ENCODE data around the gene KRTAP20-4. TPM values are rescaled to one million over a fixed set of nuclear protein-coding genes. Genes with fewer than 3 reads are reported as not detected.

The KRTAP20-4 gene
- total RNA-seq, 1 experiment from 2014 or later = not detected

GRCh38 chr21:30623362-30623761, 2.9 kb downstream of the KRTAP20-4 start:
- DNase-seq (ENCODE audit: low spot score) = no peak
- no peak overlapping the region for H3K27ac ChIP-seq (ENCODE audit: low read depth, low read length, poor library complexity, severe bottlenecking)
- intact Hi-C loops (cut with micrococcal nuclease; ENCODE audit: unreplicated experiment) = no loop called here
- BruUV-seq (replicated peaks) = no TSS peak
- no peaks in the 10 kb centered on the region for H3K36me3 ChIP-seq (ENCODE audit: insufficient read depth, low read length, poor library complexity, severe bottlenecking)
- no peak overlapping the region for H3K4me3 ChIP-seq (ENCODE audit: low read depth, low read length, poor library complexity, severe bottlenecking)
- POLR2A ChIA-PET (ENCODE audit: low non-redundant PET) = no interaction called here
- no peaks in the 10 kb centered on the region for H3K4me1 ChIP-seq (ENCODE audit: insufficient read depth, low read length, poor library complexity, severe bottlenecking)
- H3K9me3 ChIP-seq (ENCODE audit: low read depth, low read length, poor library complexity, severe bottlenecking) = no peaks in the 10 kb centered on the region
- H3K27me3 ChIP-seq (replicated peaks; ENCODE audit: insufficient read depth, low read depth, low read length, poor library complexity) = no peaks in the 10 kb centered on the region
- TF ChIP-seq CTCF (conservative IDR thresholded peaks at IDR 0.05; ENCODE audit: low read depth, low read length) (no peak), EZH2 (IDR thresholded peaks at IDR 0.05; ENCODE audit: borderline replicate concordance, low read depth, low read length, poor library complexity, severe bottlenecking) (no peak)
- CTCF ChIA-PET = no interaction called here

- BruUV-seq (replicated peaks) = no TSS peak
- intact Hi-C loops (cut with micrococcal nuclease; ENCODE audit: unreplicated experiment) = no loop called here
- TF ChIP-seq EZH2 (IDR thresholded peaks at IDR 0.05; ENCODE audit: borderline replicate concordance, low read depth, low read length, poor library complexity, severe bottlenecking) (no peak), CTCF (conservative IDR thresholded peaks at IDR 0.05; ENCODE audit: low read depth, low read length) (no peak)
- CTCF ChIA-PET = no interaction called here
- H3K9me3 ChIP-seq (ENCODE audit: low read depth, low read length, poor library complexity, severe bottlenecking) = no peaks in the 10 kb centered on the region
- no peaks in the 10 kb centered on the region for H3K27me3 ChIP-seq (replicated peaks; ENCODE audit: insufficient read depth, low read depth, low read length, poor library complexity)
- no peaks in the 10 kb centered on the region for H3K4me1 ChIP-seq (ENCODE audit: insufficient read depth, low read length, poor library complexity, severe bottlenecking)
- no peak overlapping the region for H3K4me3 ChIP-seq (ENCODE audit: low read depth, low read length, poor library complexity, severe bottlenecking)
- H3K27ac ChIP-seq (ENCODE audit: low read depth, low read length, poor library complexity, severe bottlenecking) = no peak overlapping the region
- POLR2A ChIA-PET (ENCODE audit: low non-redundant PET) = no interaction called here
- DNase-seq (ENCODE audit: low spot score) = no peak
- H3K36me3 ChIP-seq (ENCODE audit: insufficient read depth, low read length, poor library complexity, severe bottlenecking) = no peaks in the 10 kb centered on the region
Observed at GRCh38 chr21:30625449-30626165, 5.2 kb downstream of the KRTAP20-4 start.

GRCh38 chr21:30628109-30628508, 7.7 kb downstream of the KRTAP20-4 start:
- DNase-seq (ENCODE audit: low spot score) = no peak
- no TSS peak for BruUV-seq (replicated peaks)
- no peak overlapping the region for H3K27ac ChIP-seq (ENCODE audit: low read depth, low read length, poor library complexity, severe bottlenecking)
- H3K4me1 ChIP-seq (ENCODE audit: insufficient read depth, low read length, poor library complexity, severe bottlenecking) = no peaks in the 10 kb centered on the region
- intact Hi-C loops (cut with micrococcal nuclease; ENCODE audit: unreplicated experiment) = no loop called here
- H3K36me3 ChIP-seq (ENCODE audit: insufficient read depth, low read length, poor library complexity, severe bottlenecking) = no peaks in the 10 kb centered on the region
- no peaks in the 10 kb centered on the region for H3K9me3 ChIP-seq (ENCODE audit: low read depth, low read length, poor library complexity, severe bottlenecking)
- TF ChIP-seq CTCF (conservative IDR thresholded peaks at IDR 0.05; ENCODE audit: low read depth, low read length) (no peak), EZH2 (IDR thresholded peaks at IDR 0.05; ENCODE audit: borderline replicate concordance, low read depth, low read length, poor library complexity, severe bottlenecking) (no peak)
- no peaks in the 10 kb centered on the region for H3K27me3 ChIP-seq (replicated peaks; ENCODE audit: insufficient read depth, low read depth, low read length, poor library complexity)
- ChIA-PET POLR2A (ENCODE audit: low non-redundant PET) (no interaction called here), CTCF (no interaction called here)
- H3K4me3 ChIP-seq (ENCODE audit: low read depth, low read length, poor library complexity, severe bottlenecking) = no peak overlapping the region
